Osteoblast (primary cell): ENCODE measurements around the gene LRCOL1. TPM values are rescaled to one million over a fixed set of nuclear protein-coding genes. Genes with fewer than 3 reads are reported as not detected.
"Not testable (repeated sequence)": the region's sequence is repeated elsewhere in the genome, so short reads cannot be mapped to it uniquely, and the experiment has no call there.

ENCODE experiments used
- DNase-seq: peaks from one replicate; pipeline ENCODE4 v3.0.0; 2011; ENCODE audit warnings: low spot score, mixed read lengths; ENCODE audit not compliant: insufficient read length; ENCODE audit errors: missing footprints
- H2AFZ ChIP-seq: 2 replicates; pipeline ENCODE4 v1.6.0; 2011; ENCODE audit warnings: mild to moderate bottlenecking, low read length
- H3K27ac ChIP-seq: 2 replicates; pipeline ENCODE4 v1.5.1; 2011; ENCODE audit warnings: mild to moderate bottlenecking, low read depth, low read length, moderate library complexity
- H3K27me3 ChIP-seq: 2 replicates; pipeline ENCODE4 v1.6.0; 2012; ENCODE audit warnings: mild to moderate bottlenecking, control low read depth, inconsistent platforms, low read length, moderate library complexity; ENCODE audit not compliant: insufficient read depth
- H3K36me3 ChIP-seq: 2 replicates; pipeline ENCODE4 v1.5.1; 2011; ENCODE audit warnings: mild to moderate bottlenecking, low read length, control low read depth, moderate library complexity; ENCODE audit not compliant: insufficient read depth
- H3K4me1 ChIP-seq: 2 replicates; pipeline ENCODE4 v1.5.1; 2011; ENCODE audit warnings: mild to moderate bottlenecking, low read length, control low read depth, moderate library complexity; ENCODE audit not compliant: insufficient read depth
- H3K4me2 ChIP-seq: 2 replicates; pipeline ENCODE4 v1.6.0; 2011; ENCODE audit warnings: mild to moderate bottlenecking, low read length; ENCODE audit not compliant: insufficient read depth
- H3K4me3 ChIP-seq: fragments of 200-600 bp; sonication (generic); 3 replicates; pipeline ENCODE4 v1.5.1; 2012; ENCODE audit warnings: mild to moderate bottlenecking, low read length, inconsistent platforms; ENCODE audit not compliant: insufficient read depth
- H3K79me2 ChIP-seq: 2 replicates; pipeline ENCODE4 v1.6.0; 2012; ENCODE audit warnings: mild to moderate bottlenecking, low read length, control low read depth, inconsistent platforms; ENCODE audit not compliant: insufficient read depth
- H3K9me3 ChIP-seq: 2 replicates; pipeline ENCODE4 v1.5.1; 2011; ENCODE audit warnings: low read depth, low read length, control low read depth
- H4K20me1 ChIP-seq: 2 replicates; pipeline ENCODE4 v1.6.0; 2012; ENCODE audit warnings: mild to moderate bottlenecking, low read length, control low read depth; ENCODE audit not compliant: insufficient read depth
- total RNA-seq: library from RNA; depleted of rRNA; stranded (reverse); fragments of >200 nt; gene quantifications from 2 replicates; pipeline ENCODE4 v1.2.3, GENCODE V29; 2012
- TF ChIP-seq, protein P1 (sequence below): IDR thresholded peaks from 2 replicates; pipeline ENCODE4 v1.5.1; 2011; ENCODE audit warnings: mild to moderate bottlenecking, low read depth, low read length, moderate library complexity; ENCODE audit errors: extremely low read depth

Gene LRCOL1
- total RNA-seq, 1 donor: not detected

DNA sequence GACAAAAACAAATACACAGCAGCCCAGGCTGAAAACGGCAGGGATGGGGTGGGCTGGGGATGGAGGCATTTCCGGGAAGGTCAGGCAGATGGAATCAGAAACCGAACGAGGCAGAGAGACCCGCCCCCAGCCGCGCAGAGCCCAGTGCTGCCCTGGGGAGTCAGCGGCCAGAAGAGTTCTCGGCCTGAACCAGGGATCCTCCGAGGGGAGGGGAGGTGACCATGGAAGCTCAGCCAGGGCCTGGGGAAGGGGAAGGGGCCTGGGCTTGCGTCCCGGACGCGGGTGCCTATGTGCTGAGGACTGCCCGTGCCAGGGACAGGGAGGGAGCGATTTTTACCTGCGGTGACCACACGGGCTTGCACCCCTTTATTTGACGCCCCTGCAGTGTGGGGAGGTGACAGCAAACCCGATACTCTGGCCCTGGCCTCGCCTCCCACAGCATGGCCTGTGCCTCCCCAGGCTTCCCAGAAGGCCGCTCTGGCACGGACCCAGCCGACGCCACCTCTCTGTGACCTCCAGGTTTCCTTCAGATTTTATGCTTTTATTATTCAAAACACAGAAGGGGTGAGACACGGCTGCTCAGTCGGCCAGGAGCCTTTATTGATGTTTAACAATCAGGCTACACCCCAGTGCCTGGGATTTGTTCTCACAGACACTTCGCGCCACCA, 7.7 kb downstream of the LRCOL1 start:
- TF ChIP-seq, protein P1, sequence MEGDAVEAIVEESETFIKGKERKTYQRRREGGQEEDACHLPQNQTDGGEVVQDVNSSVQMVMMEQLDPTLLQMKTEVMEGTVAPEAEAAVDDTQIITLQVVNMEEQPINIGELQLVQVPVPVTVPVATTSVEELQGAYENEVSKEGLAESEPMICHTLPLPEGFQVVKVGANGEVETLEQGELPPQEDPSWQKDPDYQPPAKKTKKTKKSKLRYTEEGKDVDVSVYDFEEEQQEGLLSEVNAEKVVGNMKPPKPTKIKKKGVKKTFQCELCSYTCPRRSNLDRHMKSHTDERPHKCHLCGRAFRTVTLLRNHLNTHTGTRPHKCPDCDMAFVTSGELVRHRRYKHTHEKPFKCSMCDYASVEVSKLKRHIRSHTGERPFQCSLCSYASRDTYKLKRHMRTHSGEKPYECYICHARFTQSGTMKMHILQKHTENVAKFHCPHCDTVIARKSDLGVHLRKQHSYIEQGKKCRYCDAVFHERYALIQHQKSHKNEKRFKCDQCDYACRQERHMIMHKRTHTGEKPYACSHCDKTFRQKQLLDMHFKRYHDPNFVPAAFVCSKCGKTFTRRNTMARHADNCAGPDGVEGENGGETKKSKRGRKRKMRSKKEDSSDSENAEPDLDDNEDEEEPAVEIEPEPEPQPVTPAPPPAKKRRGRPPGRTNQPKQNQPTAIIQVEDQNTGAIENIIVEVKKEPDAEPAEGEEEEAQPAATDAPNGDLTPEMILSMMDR: no peak
- Histone ChIP-seq H3K27me3 (peaks cover 59% of the 10 kb centered on the region), H3K79me2 (no peaks in the 10 kb centered on the region), H2AFZ (no peak overlapping the region), H3K36me3 (no peaks in the 10 kb centered on the region), H3K27ac (no peak overlapping the region), H3K4me3 (no peak overlapping the region), H3K4me1 (peaks cover 15% of the 10 kb centered on the region), H3K4me2 (peak overlapping the region; percentile 13), H3K9me3 (no peaks in the 10 kb centered on the region), H4K20me1 (no peaks in the 10 kb centered on the region)
- DNase-seq: no peak

DNA sequence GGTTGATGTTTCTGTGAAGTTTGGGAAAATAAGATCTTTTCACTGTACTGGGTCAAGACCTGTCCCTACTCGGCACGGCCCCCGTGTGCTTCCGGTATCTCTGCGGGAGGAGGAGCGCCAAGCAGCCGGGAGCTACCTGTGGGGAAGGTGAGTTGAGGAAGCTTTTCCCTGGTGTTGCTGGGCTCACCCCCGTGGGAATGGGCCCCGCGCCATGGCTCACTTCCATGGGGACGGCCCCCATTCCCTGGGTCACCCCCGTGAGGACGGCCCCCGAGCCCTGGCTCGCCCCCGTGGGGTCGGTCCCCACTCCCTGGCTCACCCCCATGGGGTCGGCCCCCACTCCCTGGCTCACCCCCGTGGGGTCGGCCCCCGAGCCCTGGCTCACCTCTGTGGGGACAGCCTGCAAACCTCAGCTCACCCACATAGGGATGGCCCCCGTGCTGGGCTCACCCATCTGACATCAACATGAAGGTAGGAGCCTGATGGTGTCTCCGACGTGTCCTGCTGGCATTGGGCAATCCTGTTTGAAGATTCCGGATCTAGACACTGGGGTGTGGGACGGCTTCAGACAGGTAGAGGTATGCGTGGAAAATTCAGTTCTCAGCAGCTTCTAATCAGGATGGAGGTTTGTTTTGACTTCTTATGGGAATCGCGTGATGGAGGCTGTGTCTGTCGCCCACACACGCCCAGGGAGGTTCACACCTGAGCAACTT, 9.1 kb downstream of the LRCOL1 start:
- Histone ChIP-seq H4K20me1 (no peaks in the 10 kb centered on the region), H3K9me3 (no peaks in the 10 kb centered on the region), H3K27ac (no peak overlapping the region), H2AFZ (peak overlapping the region; percentile 96), H3K4me2 (peak overlapping the region; percentile 89), H3K27me3 (peaks cover 46% of the 10 kb centered on the region), H3K36me3 (no peaks in the 10 kb centered on the region), H3K79me2 (no peaks in the 10 kb centered on the region), H3K4me3 (peak overlapping the region; percentile 77), H3K4me1 (peaks cover 9% of the 10 kb centered on the region)
- DNase-seq: no peak
- TF ChIP-seq, protein P1: no peak

DNA sequence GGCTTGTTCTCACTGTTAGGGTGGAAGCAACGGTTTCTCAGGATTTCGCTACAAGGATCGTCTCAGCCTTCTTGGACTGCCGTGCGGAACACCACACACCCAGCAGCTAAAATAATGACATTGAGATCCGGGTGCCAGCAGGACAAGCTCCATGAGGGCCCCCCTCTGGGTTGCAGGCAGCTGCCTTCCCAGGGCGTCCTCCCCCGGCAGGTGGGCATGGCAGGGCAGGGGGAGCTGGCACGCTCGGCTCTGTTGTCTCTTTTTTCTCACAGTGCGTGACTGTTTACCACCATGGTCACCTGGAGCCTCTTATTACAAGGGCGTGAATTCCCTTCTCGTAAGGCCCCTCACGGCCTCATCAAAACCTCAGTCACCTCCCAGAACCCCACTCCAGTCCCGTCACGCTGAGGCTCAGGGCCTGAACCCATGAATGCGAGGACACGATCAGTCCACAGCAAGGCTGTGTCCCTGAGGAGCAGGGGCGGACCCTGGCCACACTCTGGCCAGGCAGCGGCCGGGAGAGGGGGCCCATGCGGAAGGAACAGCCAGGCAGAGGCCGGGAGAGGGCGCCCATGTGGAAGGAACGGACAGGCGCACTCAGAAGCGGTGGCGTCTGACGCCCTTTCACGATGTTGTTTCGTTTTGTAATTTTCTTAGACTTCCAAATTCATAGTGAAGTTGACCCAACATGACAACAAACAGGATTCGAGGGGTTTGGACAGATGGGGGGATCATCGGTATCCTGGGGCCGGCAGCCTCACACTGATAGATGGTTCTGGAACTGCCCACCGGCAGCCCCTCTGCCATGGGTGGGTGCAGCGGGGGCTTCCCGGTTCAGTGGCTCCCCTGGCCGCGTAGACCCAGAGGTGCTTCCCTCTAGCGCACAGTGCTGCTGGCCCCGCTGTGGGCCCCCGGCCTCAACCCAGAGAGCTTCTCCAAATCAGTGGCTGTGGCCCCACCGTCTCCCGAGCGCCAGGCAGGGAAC, 10.0 kb downstream of the LRCOL1 start:
- H3K27ac ChIP-seq: no peak overlapping the region
- no peaks in the 10 kb centered on the region for H4K20me1 ChIP-seq
- H3K79me2 ChIP-seq: no peaks in the 10 kb centered on the region
- H3K27me3 ChIP-seq: peaks cover 39% of the 10 kb centered on the region
- peak overlapping the region; percentile 96 for H2AFZ ChIP-seq
- no peaks in the 10 kb centered on the region for H3K36me3 ChIP-seq
- TF ChIP-seq, protein P1: peak; percentile 70
- peak overlapping the region; percentile 89 for H3K4me2 ChIP-seq
- peaks cover 8% of the 10 kb centered on the region for H3K4me1 ChIP-seq
- DNase-seq: peak; percentile 99
- H3K4me3 ChIP-seq: peak overlapping the region; percentile 77
- no peaks in the 10 kb centered on the region for H3K9me3 ChIP-seq

DNA sequence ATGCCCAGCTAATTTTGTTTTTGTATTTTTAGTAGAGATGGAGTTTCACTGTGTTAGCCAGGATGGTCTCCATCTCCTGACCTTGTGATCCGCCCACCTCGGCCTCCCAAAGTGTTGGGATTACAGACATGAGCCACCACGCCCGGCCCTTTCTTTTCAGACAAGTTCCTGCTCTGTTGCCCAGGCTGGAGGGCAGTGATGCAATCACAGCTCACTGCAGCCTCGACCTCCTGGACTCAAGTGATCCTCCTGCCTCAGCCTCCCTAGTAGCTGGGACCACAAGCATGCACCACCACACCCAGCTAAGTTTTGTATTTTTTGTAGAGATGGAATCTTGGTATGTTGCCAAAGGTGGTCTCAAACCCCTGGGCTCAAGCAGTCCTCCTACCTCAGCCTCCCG, 10.9 kb downstream of the LRCOL1 start:
- H3K27me3 ChIP-seq: peaks cover 32% of the 10 kb centered on the region
- H3K36me3 ChIP-seq, DNase-seq, H3K27ac ChIP-seq, H2AFZ ChIP-seq, H3K9me3 ChIP-seq, H4K20me1 ChIP-seq, H3K79me2 ChIP-seq, H3K4me3 ChIP-seq, H3K4me2 ChIP-seq, H3K4me1 ChIP-seq: not testable (repeated sequence)
